Measurements from ENCODE around the gene ACTN2. TPM values are rescaled to one million over a fixed set of nuclear protein-coding genes. Genes with fewer than 3 reads are reported as not detected.

Gene ACTN2
- polyA plus RNA-seq, 4 donors: 0.37 to 0.70 (median 0.61) TPM

DNA sequence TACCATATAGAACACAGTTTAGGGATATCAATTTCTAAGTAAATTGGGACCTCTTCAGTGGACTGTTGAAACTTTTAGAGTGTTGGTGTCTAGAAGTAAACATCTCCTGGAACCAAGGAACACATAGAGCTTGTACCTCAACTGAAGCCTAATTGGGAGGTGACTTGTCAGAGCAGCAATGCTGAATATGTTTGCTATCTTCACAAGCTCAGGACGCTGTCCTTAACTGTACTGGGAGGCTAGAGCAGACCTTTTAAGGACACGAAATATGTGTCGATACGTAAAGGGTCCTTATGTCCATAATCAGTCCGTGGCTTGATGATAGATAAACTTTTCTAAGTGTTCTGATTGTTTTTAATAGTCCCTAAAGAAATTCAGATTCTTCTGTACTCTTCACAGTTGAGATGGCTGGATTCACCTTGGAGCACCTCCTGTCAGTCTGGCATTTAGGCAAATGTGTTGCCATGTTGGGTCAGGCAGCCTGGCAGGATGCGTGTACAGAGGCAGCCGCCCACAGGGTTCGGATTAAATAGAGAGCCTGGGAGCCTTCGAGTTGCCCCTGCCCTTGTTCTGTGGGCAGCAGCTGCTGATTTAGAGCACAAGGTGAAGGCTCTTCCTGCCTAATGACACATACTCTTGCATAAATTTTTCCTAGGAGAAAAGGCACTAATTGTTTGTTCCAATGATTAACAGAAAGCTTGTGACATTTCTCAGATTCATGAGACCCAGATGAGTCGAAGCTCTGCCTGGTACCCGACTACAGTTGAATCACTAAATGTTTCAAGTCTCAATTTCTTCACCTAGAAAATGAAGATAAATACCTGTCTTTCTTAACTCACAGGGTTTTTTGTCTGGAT is 3.6 kb downstream of the ACTN2 start:
- no peak for DNase-seq (ENCODE audit: low read depth in 4 of 4, low spot score in 3 of 4)

GRCh38 chr1:236691348-236691747 is 5.0 kb downstream of the ACTN2 start:
- no peak for DNase-seq (ENCODE audit: low read depth in 4 of 4, low spot score in 3 of 4)

DNA sequence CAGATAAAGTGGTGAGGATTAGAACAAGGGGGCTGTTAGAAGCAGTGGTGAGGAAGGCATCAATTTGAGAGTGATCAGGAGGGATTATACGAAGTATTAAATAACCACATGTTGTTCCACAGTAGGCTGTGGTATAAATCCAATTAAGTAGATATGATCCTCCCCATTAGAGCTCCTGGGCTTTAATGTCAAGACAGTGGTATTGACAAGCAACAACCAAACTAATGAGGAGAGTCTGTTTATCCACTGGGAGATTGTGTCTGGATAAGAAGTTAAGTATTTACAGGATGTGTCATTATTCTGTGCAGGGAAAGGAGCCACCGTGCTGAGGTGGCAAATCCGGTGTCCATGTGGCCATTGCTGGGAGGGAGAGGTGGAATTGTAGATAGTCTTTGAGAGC is 5.8 kb downstream of the ACTN2 start:
- no peak for DNase-seq (ENCODE audit: low read depth in 4 of 4, low spot score in 3 of 4)

DNA sequence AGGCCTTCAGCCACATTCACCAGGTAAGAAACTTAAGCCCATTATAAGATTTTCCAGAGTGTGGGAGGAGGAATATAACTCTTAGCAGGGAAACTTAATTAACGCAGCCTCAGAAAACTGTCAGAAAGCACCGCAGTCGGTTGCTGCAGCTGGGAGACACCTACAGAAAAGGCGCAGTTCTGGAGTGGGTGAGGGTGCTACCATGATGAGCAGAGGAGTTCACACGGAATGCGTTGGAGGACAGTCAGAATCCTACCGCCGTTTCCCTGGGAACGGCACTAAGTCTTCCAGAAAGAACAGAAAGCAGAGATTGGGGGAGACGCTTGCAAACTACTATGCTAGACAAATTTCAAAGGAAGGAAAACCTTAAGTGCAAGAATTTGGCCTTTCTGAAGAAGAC is 6.4 kb downstream of the ACTN2 start:
- no peak for DNase-seq (ENCODE audit: low read depth in 4 of 4, low spot score in 3 of 4)

GRCh38 chr1:236699366-236699765 is 13.1 kb downstream of the ACTN2 start:
- DNase-seq (ENCODE audit: low read depth in 4 of 4, low spot score in 3 of 4): no peak

GRCh38 chr1:236700903-236701302 is 14.6 kb downstream of the ACTN2 start:
- DNase-seq (ENCODE audit: low read depth in 4 of 4, low spot score in 3 of 4): no peak

GRCh38 chr1:236701782-236702181 is 15.5 kb downstream of the ACTN2 start:
- no peak for DNase-seq (ENCODE audit: low read depth in 4 of 4, low spot score in 3 of 4)

GRCh38 chr1:236702791-236703394 is 16.6 kb downstream of the ACTN2 start:
- DNase-seq (ENCODE audit: low read depth in 4 of 4, low spot score in 3 of 4): no peak

GRCh38 chr1:236705771-236706170 is 19.5 kb downstream of the ACTN2 start:
- no peak for DNase-seq (ENCODE audit: low read depth in 4 of 4, low spot score in 3 of 4)

DNA sequence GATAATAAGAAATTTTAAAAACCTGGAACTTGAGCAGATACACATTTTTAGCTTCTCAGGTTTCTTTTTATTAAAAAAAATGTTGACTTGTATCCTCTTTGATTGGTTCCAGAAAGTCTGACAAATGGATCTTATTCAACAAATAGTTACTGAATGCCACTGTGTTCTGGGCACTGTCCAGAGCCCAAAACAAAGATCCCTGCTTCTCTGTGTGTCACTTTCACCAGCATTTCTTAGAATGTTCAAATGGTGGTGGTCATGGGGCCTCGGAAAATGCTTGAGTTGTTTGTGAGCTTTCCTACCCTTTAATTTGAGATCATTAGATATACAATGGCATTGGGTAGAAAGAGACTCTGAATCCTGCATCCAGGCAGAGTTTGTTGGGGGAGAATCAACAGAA is 19.9 kb downstream of the ACTN2 start:
- DNase-seq (ENCODE audit: low read depth in 4 of 4, low spot score in 3 of 4): no peak

GRCh38 chr1:236710328-236710892 is 24.1 kb downstream of the ACTN2 start:
- no peak for DNase-seq (ENCODE audit: low read depth in 4 of 4, low spot score in 3 of 4)

DNA sequence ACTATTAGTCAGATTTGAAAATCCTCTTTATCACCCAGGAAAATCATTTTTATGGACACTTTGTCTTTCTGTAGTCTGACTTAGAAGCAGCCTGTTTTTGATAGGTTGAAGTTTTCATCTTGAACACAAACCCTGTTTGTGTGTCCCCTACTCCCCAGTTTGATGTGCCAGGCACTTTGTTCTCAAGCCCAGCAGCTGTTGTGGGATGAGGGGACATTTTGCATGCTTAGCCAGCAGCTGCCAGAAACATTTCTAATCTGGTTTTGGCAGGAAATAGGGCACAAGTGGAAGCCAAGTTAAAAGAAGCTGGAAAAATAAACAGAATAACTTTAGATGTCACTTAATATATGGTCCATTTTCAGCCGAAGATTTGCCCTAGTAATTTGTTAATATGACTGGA is 29.9 kb downstream of the ACTN2 start:
- peak in 1 of 4 donors; percentile 15 for DNase-seq (ENCODE audit: low read depth in 4 of 4, low spot score in 3 of 4)

- DNase-seq (ENCODE audit: low read depth in 4 of 4, low spot score in 3 of 4): no peak
These were observed 31.5 kb downstream of the ACTN2 start for GRCh38 chr1:236717811-236718210.

DNA sequence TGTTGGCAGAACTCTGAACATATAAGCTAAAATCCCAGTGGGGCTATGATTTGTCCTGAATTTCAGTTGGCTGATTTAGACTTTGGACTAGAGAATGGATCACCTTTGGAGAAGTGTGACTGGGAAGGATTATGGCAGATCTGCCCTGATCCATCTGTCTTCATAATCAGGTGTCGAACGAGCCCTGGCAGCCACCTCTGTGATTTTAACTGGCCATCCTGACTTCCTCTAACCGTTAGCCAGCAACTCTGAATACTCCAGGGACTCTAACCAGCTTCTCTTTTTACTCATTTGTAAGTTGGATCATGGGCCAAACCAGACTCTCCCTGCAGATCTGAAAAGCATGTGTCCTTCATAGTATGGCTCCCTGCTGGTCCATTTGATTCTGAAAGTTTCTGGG is 32.0 kb downstream of the ACTN2 start:
- no peak for DNase-seq (ENCODE audit: low read depth in 4 of 4, low spot score in 3 of 4)

DNA sequence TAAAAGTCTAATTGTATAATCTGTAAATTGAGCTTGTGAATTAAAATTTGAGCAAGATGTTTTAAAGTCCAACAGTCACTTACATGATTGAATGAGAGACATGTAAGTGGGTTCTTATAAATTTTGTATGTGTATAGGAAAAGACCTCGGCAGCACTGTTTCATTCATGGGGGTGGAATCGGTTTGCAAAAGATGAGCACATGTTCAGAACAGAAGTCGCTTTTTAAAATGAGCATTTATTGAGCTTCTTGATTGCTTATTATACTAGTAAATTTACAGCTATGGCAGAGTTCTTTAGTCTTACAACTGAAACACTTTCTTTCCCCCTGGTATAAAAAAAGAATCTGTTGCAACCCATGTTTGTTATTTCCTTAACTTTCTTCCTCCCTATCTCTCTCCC is 33.9 kb downstream of the ACTN2 start:
- no peak for DNase-seq (ENCODE audit: low read depth in 4 of 4, low spot score in 3 of 4)

DNA sequence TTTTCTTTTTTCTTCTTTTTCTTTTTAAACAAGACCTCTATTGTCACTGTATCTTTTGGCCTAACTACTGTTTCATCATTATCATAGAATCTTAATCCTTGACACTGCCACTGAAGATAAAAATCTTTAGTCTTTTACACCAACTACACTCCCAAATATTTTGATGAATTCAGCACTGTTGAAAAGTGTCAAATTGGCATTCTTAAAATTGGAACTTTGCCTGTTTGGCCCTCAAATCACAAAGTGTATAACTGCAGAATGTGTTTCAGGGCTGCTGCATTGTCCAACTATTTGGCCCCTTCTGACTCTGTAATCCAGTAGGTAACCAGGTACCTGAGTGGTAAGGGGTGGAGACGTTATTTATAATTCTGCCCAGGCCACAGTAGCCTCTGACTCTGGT is 34.3 kb downstream of the ACTN2 start:
- DNase-seq (ENCODE audit: low read depth in 4 of 4, low spot score in 3 of 4): no peak

DNA sequence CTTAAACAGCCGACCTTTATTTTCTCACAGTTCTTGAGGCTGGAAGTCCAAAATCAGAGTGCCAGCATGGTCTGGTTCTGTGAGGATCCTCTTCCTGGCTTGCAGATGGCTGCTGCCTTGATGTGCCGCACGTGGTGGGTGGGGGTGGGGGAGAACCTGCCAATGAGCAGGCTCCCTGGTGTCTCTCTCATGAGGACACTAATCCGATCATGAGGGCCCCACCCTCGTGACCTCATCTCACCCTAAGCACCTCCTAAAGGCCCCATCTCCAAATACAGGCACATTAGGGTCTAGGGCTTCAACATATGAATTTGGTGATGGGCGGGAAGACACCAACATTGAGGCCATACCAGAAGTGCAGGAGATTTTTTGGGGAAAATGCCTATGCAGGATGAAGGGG is 37.8 kb downstream of the ACTN2 start:
- no peak for DNase-seq (ENCODE audit: low read depth in 4 of 4, low spot score in 3 of 4)

- DNase-seq (ENCODE audit: low read depth in 4 of 4, low spot score in 3 of 4): no peak
These were observed 38.2 kb downstream of the ACTN2 start for GRCh38 chr1:236724506-236724905.

GRCh38 chr1:236725668-236726067 is 39.4 kb downstream of the ACTN2 start:
- no peak for DNase-seq (ENCODE audit: low read depth in 4 of 4, low spot score in 3 of 4)

DNA sequence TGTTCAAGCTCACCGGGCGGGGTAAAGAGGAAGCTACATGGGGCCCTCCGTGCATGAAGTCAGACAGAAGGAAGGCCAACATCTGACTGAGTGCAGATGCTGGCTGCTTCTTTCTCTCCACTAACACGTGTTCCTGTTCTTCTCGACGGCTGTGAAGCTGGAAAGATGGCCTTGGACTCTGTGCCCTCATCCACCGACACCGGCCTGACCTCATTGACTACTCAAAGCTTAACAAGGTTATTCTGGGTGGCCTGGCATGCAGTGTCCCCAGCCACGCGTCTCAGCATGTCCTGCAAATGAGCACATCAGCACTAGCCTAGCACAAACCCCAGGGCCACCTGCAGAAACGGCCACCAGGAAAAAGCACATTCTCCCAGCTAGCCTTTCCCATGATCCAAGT is 41.2 kb downstream of the ACTN2 start:
- DNase-seq (ENCODE audit: low read depth in 4 of 4, low spot score in 3 of 4): no peak

DNA sequence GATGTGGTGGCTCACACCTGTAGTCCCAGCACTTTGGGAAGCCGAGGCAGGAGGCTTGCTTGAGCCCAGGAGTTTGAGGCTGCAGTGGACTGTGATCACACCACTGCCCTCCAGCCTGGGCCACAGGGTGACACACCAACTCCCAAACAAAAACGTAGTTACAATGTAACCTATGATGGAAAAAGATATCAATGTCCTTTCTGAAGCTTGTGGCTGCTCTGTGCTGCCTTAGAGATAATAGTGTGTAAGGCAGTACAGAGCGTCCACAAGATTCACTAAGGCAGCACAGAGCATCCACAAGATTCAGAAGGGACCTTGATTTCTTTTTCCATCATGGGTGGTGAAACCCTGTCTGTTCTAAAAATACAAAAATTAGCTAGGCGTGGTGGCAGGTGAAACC is 42.5 kb downstream of the ACTN2 start:
- DNase-seq (ENCODE audit: low read depth in 4 of 4, low spot score in 3 of 4): no peak

DNA sequence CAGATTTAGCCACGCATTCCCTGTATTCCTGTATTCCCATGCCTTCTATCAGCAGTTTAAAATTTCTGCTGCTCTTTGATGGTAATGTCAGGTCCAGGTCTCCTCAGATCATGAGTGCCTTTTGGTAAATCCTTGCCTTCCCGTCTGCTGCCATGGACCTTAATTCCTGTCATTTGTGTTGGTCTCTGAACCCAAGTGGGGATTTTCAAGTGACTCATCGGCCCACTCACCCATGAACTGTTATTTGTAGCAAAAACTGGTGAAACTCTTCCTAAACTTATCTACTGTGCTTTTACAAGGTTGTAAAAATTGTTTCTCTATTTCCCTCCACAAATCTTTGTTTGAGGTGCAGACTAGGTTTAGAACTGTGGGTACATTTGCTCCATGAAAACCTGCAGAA is 47.4 kb downstream of the ACTN2 start:
- no peak for DNase-seq (ENCODE audit: low read depth in 4 of 4, low spot score in 3 of 4)
